Panc1 (cell line): ENCODE results near the gene CRIP1.

Experiments
- POLR2AphosphoS5 ChIP-seq: IDR thresholded peaks from 2 replicates; pipeline ENCODE4 v1.6.1; 2012; ENCODE audit warnings: mild to moderate bottlenecking, low read depth, low read length, moderate library complexity
- SIN3A ChIP-seq: IDR thresholded peaks from 2 replicates; pipeline ENCODE4 v1.6.1; 2012; ENCODE audit warnings: low read depth, mild to moderate bottlenecking, low read length, moderate library complexity, borderline replicate concordance; ENCODE audit not compliant: insufficient read depth
- TCF7L2 ChIP-seq: IDR thresholded peaks from 2 replicates; pipeline ENCODE4 v1.6.1; 2011; ENCODE audit warnings: mild to moderate bottlenecking, low read depth, low read length, inconsistent platforms
- TF ChIP-seq, protein P1 (sequence below): fragments of 450-650 bp; IDR thresholded peaks from 2 replicates; pipeline ENCODE4 v1.5.1; 2017; ENCODE audit warnings: mild to moderate bottlenecking
- TF ChIP-seq, protein P2 (sequence below), 2 experiments: IDR thresholded peaks; 2 replicates each; pipeline ENCODE4 v1.6.1; 2011 to 2012; ENCODE audit warnings: low read depth in 2 of 2, control low read depth in 1 of 2, low read length in 1 of 2, mild to moderate bottlenecking in 1 of 2, moderate library complexity in 1 of 2; ENCODE audit not compliant: insufficient read depth in 1 of 2

DNA sequence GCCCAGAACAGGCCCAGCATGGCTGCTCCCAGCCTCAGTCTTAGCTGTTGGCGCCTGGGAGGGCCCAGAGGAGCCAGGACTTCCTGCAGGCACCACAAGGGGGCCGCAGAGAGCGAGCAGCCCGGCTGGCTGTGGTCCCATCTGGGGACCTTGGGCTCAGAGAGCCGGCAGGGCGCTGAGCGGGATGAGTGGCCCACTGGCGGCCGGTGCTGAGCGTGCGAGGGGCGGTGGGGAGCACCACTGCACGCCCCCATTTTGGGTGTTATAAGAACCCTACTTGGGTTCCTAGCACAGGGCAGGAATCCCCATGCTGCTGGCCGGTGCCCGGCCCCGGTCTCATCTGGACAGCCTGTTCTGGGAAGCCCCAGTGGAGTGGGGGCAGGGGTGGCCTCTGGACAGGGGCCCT, 38.0 kb upstream of the CRIP1 start:
- TF ChIP-seq, protein P1, sequence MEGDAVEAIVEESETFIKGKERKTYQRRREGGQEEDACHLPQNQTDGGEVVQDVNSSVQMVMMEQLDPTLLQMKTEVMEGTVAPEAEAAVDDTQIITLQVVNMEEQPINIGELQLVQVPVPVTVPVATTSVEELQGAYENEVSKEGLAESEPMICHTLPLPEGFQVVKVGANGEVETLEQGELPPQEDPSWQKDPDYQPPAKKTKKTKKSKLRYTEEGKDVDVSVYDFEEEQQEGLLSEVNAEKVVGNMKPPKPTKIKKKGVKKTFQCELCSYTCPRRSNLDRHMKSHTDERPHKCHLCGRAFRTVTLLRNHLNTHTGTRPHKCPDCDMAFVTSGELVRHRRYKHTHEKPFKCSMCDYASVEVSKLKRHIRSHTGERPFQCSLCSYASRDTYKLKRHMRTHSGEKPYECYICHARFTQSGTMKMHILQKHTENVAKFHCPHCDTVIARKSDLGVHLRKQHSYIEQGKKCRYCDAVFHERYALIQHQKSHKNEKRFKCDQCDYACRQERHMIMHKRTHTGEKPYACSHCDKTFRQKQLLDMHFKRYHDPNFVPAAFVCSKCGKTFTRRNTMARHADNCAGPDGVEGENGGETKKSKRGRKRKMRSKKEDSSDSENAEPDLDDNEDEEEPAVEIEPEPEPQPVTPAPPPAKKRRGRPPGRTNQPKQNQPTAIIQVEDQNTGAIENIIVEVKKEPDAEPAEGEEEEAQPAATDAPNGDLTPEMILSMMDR = peak; percentile 88
- TF ChIP-seq TCF7L2 (no peak), POLR2AphosphoS5 (no peak), SIN3A (no peak)
- TF ChIP-seq, protein P2, sequence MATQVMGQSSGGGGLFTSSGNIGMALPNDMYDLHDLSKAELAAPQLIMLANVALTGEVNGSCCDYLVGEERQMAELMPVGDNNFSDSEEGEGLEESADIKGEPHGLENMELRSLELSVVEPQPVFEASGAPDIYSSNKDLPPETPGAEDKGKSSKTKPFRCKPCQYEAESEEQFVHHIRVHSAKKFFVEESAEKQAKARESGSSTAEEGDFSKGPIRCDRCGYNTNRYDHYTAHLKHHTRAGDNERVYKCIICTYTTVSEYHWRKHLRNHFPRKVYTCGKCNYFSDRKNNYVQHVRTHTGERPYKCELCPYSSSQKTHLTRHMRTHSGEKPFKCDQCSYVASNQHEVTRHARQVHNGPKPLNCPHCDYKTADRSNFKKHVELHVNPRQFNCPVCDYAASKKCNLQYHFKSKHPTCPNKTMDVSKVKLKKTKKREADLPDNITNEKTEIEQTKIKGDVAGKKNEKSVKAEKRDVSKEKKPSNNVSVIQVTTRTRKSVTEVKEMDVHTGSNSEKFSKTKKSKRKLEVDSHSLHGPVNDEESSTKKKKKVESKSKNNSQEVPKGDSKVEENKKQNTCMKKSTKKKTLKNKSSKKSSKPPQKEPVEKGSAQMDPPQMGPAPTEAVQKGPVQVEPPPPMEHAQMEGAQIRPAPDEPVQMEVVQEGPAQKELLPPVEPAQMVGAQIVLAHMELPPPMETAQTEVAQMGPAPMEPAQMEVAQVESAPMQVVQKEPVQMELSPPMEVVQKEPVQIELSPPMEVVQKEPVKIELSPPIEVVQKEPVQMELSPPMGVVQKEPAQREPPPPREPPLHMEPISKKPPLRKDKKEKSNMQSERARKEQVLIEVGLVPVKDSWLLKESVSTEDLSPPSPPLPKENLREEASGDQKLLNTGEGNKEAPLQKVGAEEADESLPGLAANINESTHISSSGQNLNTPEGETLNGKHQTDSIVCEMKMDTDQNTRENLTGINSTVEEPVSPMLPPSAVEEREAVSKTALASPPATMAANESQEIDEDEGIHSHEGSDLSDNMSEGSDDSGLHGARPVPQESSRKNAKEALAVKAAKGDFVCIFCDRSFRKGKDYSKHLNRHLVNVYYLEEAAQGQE (IDR thresholded peaks at IDR 0.05; ENCODE audit: insufficient read depth in 1 of 2, low read depth in 2 of 2, low read length in 1 of 2) = no peak
